ENCODE measurements around the gene SV2C.

Gene SV2C

GRCh38 chr5:76162335-76162734 is 79.2 kb downstream of the SV2C start:
- in situ Hi-C loops (cut with HindIII; ENCODE audit: low sequenced_read_pairs) = no loop called here

GRCh38 chr5:76163111-76163628 is 80.0 kb downstream of the SV2C start:
- in situ Hi-C loops (cut with HindIII; ENCODE audit: low sequenced_read_pairs) = no loop called here

GRCh38 chr5:76165029-76165428 is 81.8 kb downstream of the SV2C start:
- in situ Hi-C loops (cut with HindIII; ENCODE audit: low sequenced_read_pairs) = loop anchor here (5.0 kb wide), 1 partner anchor 38 kb away; no protein-coding TSS in a partner anchor

- in situ Hi-C loops (cut with HindIII; ENCODE audit: low sequenced_read_pairs) = loop anchor here (5.0 kb wide), 1 partner anchor 39 kb away; no protein-coding TSS in a partner anchor
Measured at GRCh38 chr5:76165711-76166374, 82.7 kb downstream of the SV2C start.

GRCh38 chr5:76166886-76167576 is 83.8 kb downstream of the SV2C start:
- in situ Hi-C loops (cut with HindIII; ENCODE audit: low sequenced_read_pairs) = loop anchor here (5.0 kb wide), 1 partner anchor 40 kb away; no protein-coding TSS in a partner anchor

GRCh38 chr5:76169146-76169905 is 86.1 kb downstream of the SV2C start:
- in situ Hi-C loops (cut with HindIII; ENCODE audit: low sequenced_read_pairs) = loop anchor here (5.0 kb wide), 1 partner anchor 42 kb away; no protein-coding TSS in a partner anchor

GRCh38 chr5:76174101-76174500 is 90.9 kb downstream of the SV2C start:
- in situ Hi-C loops (cut with HindIII; ENCODE audit: low sequenced_read_pairs) = no loop called here

GRCh38 chr5:76175051-76175666 is 92.0 kb downstream of the SV2C start:
- in situ Hi-C loops (cut with HindIII; ENCODE audit: low sequenced_read_pairs) = no loop called here

GRCh38 chr5:76175821-76176403 is 92.7 kb downstream of the SV2C start:
- in situ Hi-C loops (cut with HindIII; ENCODE audit: low sequenced_read_pairs) = no loop called here

- in situ Hi-C loops (cut with HindIII; ENCODE audit: low sequenced_read_pairs) = no loop called here
Measured at GRCh38 chr5:76177978-76178377, 94.8 kb downstream of the SV2C start.

GRCh38 chr5:76178913-76179312 is 95.7 kb downstream of the SV2C start:
- in situ Hi-C loops (cut with HindIII; ENCODE audit: low sequenced_read_pairs) = no loop called here

- in situ Hi-C loops (cut with HindIII; ENCODE audit: low sequenced_read_pairs) = no loop called here
Measured at GRCh38 chr5:76180814-76181805, 97.9 kb downstream of the SV2C start.

- in situ Hi-C loops (cut with HindIII; ENCODE audit: low sequenced_read_pairs) = no loop called here
Measured at GRCh38 chr5:76187386-76187785, 104.2 kb downstream of the SV2C start.

- in situ Hi-C loops (cut with HindIII; ENCODE audit: low sequenced_read_pairs) = no loop called here
Measured at GRCh38 chr5:76190356-76190755, 107.2 kb downstream of the SV2C start.

- in situ Hi-C loops (cut with HindIII; ENCODE audit: low sequenced_read_pairs) = no loop called here
Measured at GRCh38 chr5:76192837-76193236, 109.7 kb downstream of the SV2C start.

GRCh38 chr5:76193635-76194034 is 110.5 kb downstream of the SV2C start:
- in situ Hi-C loops (cut with HindIII; ENCODE audit: low sequenced_read_pairs) = no loop called here

- in situ Hi-C loops (cut with HindIII; ENCODE audit: low sequenced_read_pairs) = no loop called here
Measured at GRCh38 chr5:76194340-76194739, 111.2 kb downstream of the SV2C start.

GRCh38 chr5:76196457-76196856 is 113.3 kb downstream of the SV2C start:
- in situ Hi-C loops (cut with HindIII; ENCODE audit: low sequenced_read_pairs) = no loop called here

- in situ Hi-C loops (cut with HindIII; ENCODE audit: low sequenced_read_pairs) = no loop called here
Measured at GRCh38 chr5:76196886-76197489, 113.8 kb downstream of the SV2C start.
